CD4-positive, alpha-beta T cell treated with Interleukin-4 for 4 hours (primary cell): ENCODE data around the gene NSUN7.
A peak's percentile ranks its signal among the peaks of the same experiment; 100 is the strongest.

Experiments
- DNase-seq: peaks from one replicate; pipeline ENCODE4 v3.0.0-alpha.2; 2020

Gene NSUN7

GRCh38 chr4:40825014-40825838 is 75.5 kb downstream of the NSUN7 start:
- DNase-seq = no peak

GRCh38 chr4:40826821-40827220 is 77.1 kb downstream of the NSUN7 start:
- no peak for DNase-seq

DNA sequence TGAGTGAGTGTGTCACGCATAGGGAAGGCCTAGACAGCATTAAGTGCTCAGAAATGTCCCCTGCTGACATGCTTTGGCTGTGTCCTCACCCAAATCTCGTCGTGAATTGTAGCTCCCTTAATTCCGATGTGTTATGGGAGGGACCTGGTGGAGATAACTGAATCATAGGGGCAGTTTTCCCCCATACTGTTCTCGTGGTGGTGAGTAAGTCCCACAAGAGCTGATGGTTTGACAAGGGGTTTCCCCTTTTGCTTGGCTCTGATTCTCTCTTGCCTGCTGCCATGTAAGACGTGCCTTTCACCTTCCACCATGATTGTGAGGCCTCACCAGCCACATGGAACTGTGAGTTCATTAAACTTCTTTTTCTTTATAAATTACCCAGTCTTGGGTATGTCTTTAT is 78.0 kb downstream of the NSUN7 start:
- DNase-seq = no peak

DNA sequence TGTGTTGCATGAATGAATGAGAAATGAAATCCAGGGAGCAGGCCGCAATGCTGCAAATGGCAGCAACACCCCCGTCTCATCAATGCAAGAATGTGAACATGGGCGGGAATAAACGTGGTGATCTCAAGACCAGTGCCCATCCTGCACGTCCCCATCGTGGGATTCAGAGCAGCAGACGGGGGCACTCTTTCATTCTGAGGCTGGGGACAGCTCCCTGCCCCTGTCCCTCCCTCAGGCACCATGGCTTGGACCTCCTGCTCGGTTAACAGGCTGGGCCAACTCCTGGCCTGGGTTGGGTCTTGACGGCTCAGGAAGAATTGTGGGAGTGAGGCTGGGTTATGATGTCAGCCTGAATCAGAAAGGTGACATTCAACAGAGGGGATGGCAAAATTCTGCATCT is 78.9 kb downstream of the NSUN7 start:
- no peak for DNase-seq

- DNase-seq = no peak
Observed at GRCh38 chr4:40829586-40829985, 79.8 kb downstream of the NSUN7 start.

DNA sequence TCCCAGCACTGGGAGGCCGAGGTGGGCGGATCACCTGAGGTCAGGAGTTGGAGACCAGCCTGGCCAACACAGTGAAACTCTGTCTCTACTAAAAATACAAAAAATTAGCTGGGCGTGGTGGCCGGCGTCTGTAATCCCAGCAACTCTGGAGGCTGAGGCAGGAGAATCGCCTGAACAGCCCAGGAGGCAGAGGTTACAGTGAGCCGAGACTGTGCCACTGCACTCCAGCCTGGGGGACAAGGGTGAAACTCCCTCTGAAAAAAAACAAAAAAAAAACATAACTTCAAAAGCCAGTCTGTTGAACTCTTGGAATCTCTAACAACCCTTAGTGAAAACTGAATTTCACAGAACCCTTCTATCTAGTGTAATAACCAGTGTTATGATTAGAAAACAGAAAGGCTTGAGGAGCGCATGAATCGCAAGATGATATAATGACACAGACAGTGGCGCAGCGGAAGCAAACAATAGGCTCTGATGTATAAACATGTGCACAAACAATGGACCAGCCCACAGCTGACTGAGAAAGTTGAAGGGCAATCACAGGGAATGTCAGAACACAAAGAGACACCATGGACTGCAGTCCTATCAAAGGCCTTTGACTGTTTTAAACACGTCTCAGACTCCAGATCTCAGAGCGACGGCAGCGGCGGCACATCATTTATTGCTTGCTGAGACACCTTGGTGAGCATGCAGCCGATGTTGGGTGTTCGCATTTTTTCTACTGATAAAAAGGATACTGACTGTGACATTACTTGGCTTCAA is 81.6 kb downstream of the NSUN7 start:
- no peak for DNase-seq

DNA sequence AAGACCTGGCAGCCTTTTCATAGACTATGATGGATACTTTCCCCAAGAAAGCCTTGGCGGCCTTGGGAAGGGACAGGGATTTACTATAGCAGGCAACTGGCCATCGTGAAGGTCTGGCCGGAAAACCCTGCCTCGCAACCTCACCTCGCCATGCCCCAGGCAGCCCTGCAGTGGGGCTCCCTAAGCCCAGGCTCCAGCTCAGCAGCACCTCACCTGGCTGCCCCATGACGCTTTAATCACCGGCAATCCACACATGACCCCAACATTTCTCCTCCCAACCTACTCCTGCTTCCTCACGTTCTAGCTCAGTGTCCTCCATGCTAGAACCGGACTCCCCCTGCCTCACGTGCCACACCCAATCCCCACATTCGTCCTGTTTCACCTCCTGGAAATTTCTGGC is 82.4 kb downstream of the NSUN7 start:
- DNase-seq = no peak

DNA sequence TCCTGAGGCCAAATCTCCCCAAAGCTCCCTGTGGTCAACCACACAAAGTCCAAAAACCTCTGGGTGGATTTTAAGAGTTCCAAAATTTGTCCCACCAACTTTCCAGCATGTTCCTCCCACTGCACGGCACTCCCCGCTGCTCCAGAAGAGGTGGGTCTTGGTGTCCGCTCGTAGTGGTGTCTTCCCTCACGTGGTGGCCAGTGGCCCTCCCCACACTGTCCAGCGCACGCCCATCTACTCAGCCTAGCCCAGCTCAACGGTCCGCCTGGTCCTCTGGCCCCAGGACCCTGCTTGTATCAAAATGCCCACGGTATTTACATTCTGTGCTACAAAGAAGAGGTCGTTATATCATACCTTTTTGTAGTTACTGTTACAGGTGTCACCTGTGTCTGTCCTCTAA is 83.5 kb downstream of the NSUN7 start:
- no peak for DNase-seq

DNA sequence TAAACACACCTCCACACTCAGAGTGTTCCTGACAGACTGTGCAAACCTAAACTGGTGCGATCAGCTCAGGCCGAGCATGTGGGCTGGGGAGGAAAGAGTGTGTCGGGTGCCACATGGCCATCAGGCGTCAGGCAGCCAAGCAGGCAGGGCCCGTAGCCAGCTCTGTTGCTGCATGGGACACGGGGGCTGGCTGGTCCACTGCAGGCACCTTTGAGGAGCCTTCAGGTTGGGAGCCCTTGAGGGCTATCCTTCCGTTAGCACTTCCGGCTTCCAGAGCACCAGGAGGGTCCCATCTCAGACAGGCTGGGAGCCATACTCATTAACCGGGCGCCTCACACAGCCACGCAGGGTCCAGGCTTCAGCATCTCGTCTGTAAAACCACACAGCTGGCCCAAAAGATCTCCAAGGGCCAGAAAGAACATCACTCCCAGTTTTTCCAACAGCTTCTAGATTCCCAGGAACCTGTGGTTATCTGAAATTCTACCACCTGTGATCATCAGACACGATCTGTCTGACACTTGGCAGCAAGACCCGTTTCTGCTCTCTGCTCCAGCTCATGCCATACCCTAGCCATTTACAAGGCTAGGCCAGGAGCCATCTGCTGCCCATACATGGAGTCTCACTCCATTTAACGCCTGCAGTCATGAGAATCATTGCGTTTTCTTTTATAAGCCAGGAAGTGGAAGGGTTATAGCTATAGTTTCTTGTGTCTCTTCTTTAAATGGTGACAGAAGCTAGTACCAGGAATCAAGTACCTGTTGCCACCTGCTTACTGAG is 87.5 kb downstream of the NSUN7 start:
- no peak for DNase-seq

GRCh38 chr4:40838742-40839141 is 89.0 kb downstream of the NSUN7 start:
- no peak for DNase-seq

- no peak for DNase-seq
Observed at GRCh38 chr4:40840255-40840984, 90.7 kb downstream of the NSUN7 start.

DNA sequence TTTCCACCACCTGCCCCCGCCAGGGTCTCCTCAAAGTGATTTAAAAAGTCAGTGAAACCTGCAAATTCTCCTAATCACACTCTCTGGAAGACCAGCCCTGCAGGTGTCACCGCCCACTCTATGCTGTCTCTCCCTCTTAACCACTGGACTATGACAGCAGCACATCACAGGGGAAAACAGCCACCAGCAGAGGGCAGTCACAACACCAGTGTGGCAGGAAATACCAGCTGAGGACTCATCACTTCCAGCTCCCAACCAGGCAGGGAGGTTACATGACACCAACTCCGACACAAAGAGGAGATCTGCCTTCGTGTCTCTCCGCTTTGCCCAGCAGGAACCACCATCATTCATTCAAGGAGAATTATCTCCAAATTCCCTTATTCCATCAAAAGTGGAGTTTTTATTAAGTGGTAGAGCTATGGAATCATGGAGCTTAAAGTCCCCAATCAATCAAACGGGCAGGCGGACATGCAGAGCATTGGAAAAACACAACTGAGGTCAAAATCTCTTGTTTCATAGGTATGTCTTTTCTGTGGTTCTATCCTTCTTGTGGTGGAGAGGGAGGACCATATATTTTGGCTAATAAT is 91.3 kb downstream of the NSUN7 start:
- DNase-seq = peak; percentile 41

- DNase-seq = no peak
Observed at GRCh38 chr4:40842318-40842717, 92.6 kb downstream of the NSUN7 start.

- DNase-seq = no peak
Observed at GRCh38 chr4:40842725-40843423, 93.1 kb downstream of the NSUN7 start.

DNA sequence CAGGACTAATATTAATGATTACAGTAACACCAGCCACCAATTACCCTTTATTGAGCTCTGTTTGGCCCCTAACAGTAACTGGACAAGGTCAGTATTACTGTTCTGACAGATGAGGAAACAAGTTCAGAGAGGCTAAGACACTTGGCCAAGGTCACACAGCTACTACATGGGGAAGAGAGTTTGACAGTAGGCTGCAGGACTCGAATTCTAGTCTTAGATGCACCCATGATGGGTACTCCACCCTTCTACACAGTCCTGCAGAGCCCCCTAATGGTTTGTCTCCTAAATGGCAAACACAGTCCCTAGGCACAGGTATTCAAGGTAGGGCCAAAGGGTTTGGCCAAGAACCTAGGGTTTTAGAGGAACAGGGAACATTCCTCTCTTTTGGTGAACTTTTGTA is 93.9 kb downstream of the NSUN7 start:
- no peak for DNase-seq

DNA sequence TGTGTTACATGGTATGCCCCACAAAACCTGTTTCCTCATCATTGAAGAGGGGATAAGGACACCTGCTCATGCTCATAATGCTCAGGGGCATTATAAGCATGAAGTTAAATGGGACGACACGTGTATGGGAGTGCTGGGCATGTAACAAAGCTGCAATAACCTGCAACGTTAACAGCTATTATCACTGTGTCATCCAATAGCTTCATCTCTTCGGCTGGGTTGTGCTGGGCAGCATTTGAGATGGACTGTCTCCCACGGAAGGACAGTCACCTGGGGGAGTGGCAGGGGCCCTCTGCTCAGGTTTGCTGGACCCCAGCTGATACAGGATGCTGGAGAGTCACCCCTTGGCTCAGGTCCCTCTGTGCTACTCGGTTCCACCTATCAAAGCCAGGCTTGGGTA is 94.5 kb downstream of the NSUN7 start:
- no peak for DNase-seq

- DNase-seq = no peak
Observed at GRCh38 chr4:40845154-40845835, 95.5 kb downstream of the NSUN7 start.

- no peak for DNase-seq
Observed at GRCh38 chr4:40846532-40846931, 96.8 kb downstream of the NSUN7 start.

GRCh38 chr4:40848251-40848650 is 98.5 kb downstream of the NSUN7 start:
- no peak for DNase-seq

- DNase-seq = no peak
Observed at GRCh38 chr4:40848940-40849339, 99.2 kb downstream of the NSUN7 start.

DNA sequence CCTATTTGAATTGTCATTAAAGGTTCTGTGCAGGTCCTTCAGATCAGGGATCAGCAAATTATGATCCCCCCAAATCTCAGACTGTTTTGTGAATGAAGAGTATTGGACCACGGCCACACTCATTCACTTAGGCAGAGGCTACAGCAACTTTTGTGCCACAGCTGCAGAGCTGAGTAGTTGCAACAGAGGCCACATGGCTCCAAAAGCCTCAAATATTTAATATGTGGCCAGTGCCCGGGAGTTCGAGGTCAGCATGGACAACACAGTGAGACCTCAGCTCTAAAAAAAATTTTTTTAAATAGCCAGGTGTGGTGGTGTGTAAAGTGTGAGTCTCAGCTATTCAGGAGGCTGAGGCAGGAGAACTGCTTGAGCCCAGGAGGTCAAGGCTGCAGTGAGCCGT is 100.7 kb downstream of the NSUN7 start:
- no peak for DNase-seq
